SK-N-SH (cell line): ENCODE results near the gene ATP11A.

ENCODE experiments used
- CTCF ChIP-seq: fragments of 200-600 bp; sonication (generic); IDR thresholded peaks from 2 replicates; pipeline ENCODE4 v1.6.1; 2017; ENCODE audit warnings: antibody characterized with exemption, mild to moderate bottlenecking, moderate library complexity
- JUND ChIP-seq: IDR thresholded peaks from 2 replicates; pipeline ENCODE4 v1.4.0; 2012
- MEF2A ChIP-seq: IDR thresholded peaks from 2 replicates; pipeline ENCODE4 v1.4.0; 2012; ENCODE audit warnings: low read depth, borderline replicate concordance

GRCh38 chr13:112871742-112872141, 181.9 kb downstream of the ATP11A start:
- TF ChIP-seq CTCF (no peak), MEF2A (no peak), JUND (no peak)
